Urinary bladder (tissue), 4 donors: ENCODE data around the gene TBC1D5. TPM values are rescaled to one million over a fixed set of nuclear protein-coding genes. Genes with fewer than 3 reads are reported as not detected.
"Not testable (repeated sequence)": the region's sequence is repeated elsewhere in the genome, so short reads cannot be mapped to it uniquely, and the experiment has no call there.

Experiments used
- DNase-seq: peaks from one replicate; pipeline ENCODE4 v3.0.0-alpha.2; 2015; ENCODE audit errors: extremely low spot score
- H3K27ac ChIP-seq: one replicate; pipeline ENCODE4 v1.5.1; 2013; ENCODE audit warnings: low read depth, mild to moderate bottlenecking, moderate library complexity
- H3K36me3 ChIP-seq: one replicate; pipeline ENCODE4 v1.6.1; 2013; ENCODE audit warnings: mild to moderate bottlenecking, moderate library complexity; ENCODE audit not compliant: insufficient read depth
- H3K4me1 ChIP-seq: one replicate; pipeline ENCODE4 v1.6.1; 2013; ENCODE audit warnings: mild to moderate bottlenecking, moderate library complexity; ENCODE audit not compliant: insufficient read depth
- H3K4me3 ChIP-seq: one replicate; pipeline ENCODE4 v1.5.1; 2013; ENCODE audit warnings: low read depth, low read length
- WGBS: extraction: QIAGEN DNeasy Blood & Tissue Kit; methylation state at CpG from one replicate; pipeline ENCODE4 v1.1.7; 2013; 5-methylcytosine and 5-hydroxymethylcytosine counted together
- polyA plus RNA-seq: library from polyadenylated mRNA; stranded (reverse); fragments of 200-250 nt; gene quantifications from one replicate; pipeline ENCODE4 v1.2.3, GENCODE V29; 2013
- total RNA-seq: library from RNA; depleted of rRNA; stranded (reverse); fragments of >200 nt; gene quantifications from one replicate; pipeline ENCODE4 v1.2.3, GENCODE V29; 2014
- donor health status: healthy with polysubstance abuse.
- donor health status: healthy.

TBC1D5 gene
- total and polyA plus RNA-seq, 2 donors = 26.2 to 145 TPM

GRCh38 chr3:17372362-17373210, 369.8 kb downstream of the TBC1D5 start:
- Histone ChIP-seq H3K4me3 (no peak overlapping the region), H3K36me3 (peaks cover 3% of the 10 kb centered on the region), H3K4me1 (no peaks in the 10 kb centered on the region), H3K27ac (no peak overlapping the region)
- DNase-seq = no peak
- WGBS = 81% methylated on average over 4 of the region's 4 CpGs

GRCh38 chr3:17369973-17370372, 372.5 kb downstream of the TBC1D5 start:
- peaks cover 3% of the 10 kb centered on the region for H3K36me3 ChIP-seq
- H3K4me1 ChIP-seq = no peaks in the 10 kb centered on the region
- no peak overlapping the region for H3K4me3 ChIP-seq
- DNase-seq = no peak
- no peak overlapping the region for H3K27ac ChIP-seq
- WGBS = 79% methylated on average over 2 of the region's 2 CpGs

- Histone ChIP-seq H3K36me3 (peaks cover 3% of the 10 kb centered on the region), H3K4me1 (no peaks in the 10 kb centered on the region), H3K4me3 (no peak overlapping the region), H3K27ac (no peak overlapping the region)
- DNase-seq = no peak
- 96% methylated on average over 1 of the region's 1 CpG for WGBS
These were observed 375.3 kb downstream of the TBC1D5 start for GRCh38 chr3:17367171-17367570.

- H3K4me3 ChIP-seq = no peak overlapping the region
- WGBS = 80% methylated on average over 3 of the region's 3 CpGs
- no peak overlapping the region for H3K27ac ChIP-seq
- H3K36me3 ChIP-seq = no peaks in the 10 kb centered on the region
- no peak for DNase-seq
- H3K4me1 ChIP-seq = no peaks in the 10 kb centered on the region
These were observed 381.4 kb downstream of the TBC1D5 start for GRCh38 chr3:17360991-17361390.

GRCh38 chr3:17359911-17360310, 382.5 kb downstream of the TBC1D5 start:
- WGBS = 66% methylated on average over 1 of the region's 1 CpG
- Histone ChIP-seq H3K4me3 (no peak overlapping the region), H3K36me3 (no peaks in the 10 kb centered on the region), H3K4me1 (no peaks in the 10 kb centered on the region), H3K27ac (no peak overlapping the region)
- DNase-seq = no peak

GRCh38 chr3:17357035-17357710, 385.3 kb downstream of the TBC1D5 start:
- no peaks in the 10 kb centered on the region for H3K36me3 ChIP-seq
- no peak overlapping the region for H3K27ac ChIP-seq
- no peak for DNase-seq
- H3K4me1 ChIP-seq = no peaks in the 10 kb centered on the region
- WGBS = 92% methylated on average over 5 of the region's 5 CpGs
- no peak overlapping the region for H3K4me3 ChIP-seq

GRCh38 chr3:17356585-17356984, 385.8 kb downstream of the TBC1D5 start:
- Histone ChIP-seq H3K4me3 (no peak overlapping the region), H3K27ac (no peak overlapping the region), H3K36me3 (no peaks in the 10 kb centered on the region), H3K4me1 (no peaks in the 10 kb centered on the region)
- no peak for DNase-seq

GRCh38 chr3:17355591-17355990, 386.8 kb downstream of the TBC1D5 start:
- Histone ChIP-seq H3K4me1 (no peaks in the 10 kb centered on the region), H3K36me3 (no peaks in the 10 kb centered on the region), H3K27ac (no peak overlapping the region), H3K4me3 (no peak overlapping the region)
- 95% methylated on average over 1 of the region's 1 CpG for WGBS
- DNase-seq = no peak

- DNase-seq = no peak
- Histone ChIP-seq H3K36me3 (no peaks in the 10 kb centered on the region), H3K4me3 (no peak overlapping the region), H3K4me1 (no peaks in the 10 kb centered on the region), H3K27ac (no peak overlapping the region)
- 44% methylated on average over 3 of the region's 3 CpGs for WGBS
These were observed 388.1 kb downstream of the TBC1D5 start for GRCh38 chr3:17354341-17354740.

- Histone ChIP-seq H3K27ac (no peak overlapping the region), H3K4me1 (no peaks in the 10 kb centered on the region), H3K4me3 (no peak overlapping the region), H3K36me3 (no peaks in the 10 kb centered on the region)
- WGBS = 97% methylated on average over 3 of the region's 3 CpGs
- no peak for DNase-seq
These were observed 389.8 kb downstream of the TBC1D5 start for GRCh38 chr3:17352620-17353019.

- not testable (repeated sequence) for H3K27ac ChIP-seq, DNase-seq, H3K4me1 ChIP-seq, H3K4me3 ChIP-seq, H3K36me3 ChIP-seq
- 93% methylated on average over 4 of the region's 4 CpGs for WGBS
These were observed 391.2 kb downstream of the TBC1D5 start for GRCh38 chr3:17351193-17351592.

- no peaks in the 10 kb centered on the region for H3K4me1 ChIP-seq
These were observed 393.3 kb downstream of the TBC1D5 start for GRCh38 chr3:17349093-17349492.

GRCh38 chr3:17342119-17342518, 400.3 kb downstream of the TBC1D5 start:
- Histone ChIP-seq H3K4me3 (no peak overlapping the region), H3K36me3 (no peaks in the 10 kb centered on the region), H3K4me1 (no peaks in the 10 kb centered on the region), H3K27ac (no peak overlapping the region)
- DNase-seq = no peak

More at GRCh38 chr3:17349093-17349492, 393.3 kb downstream of the TBC1D5 start:
- H3K36me3 ChIP-seq = no peaks in the 10 kb centered on the region
- no peak overlapping the region for H3K4me3 ChIP-seq
- WGBS = 97% methylated on average over 1 of the region's 1 CpG
- no peak overlapping the region for H3K27ac ChIP-seq
- no peak for DNase-seq

- Histone ChIP-seq H3K4me1 (no peaks in the 10 kb centered on the region), H3K4me3 (no peak overlapping the region)
- 71% methylated on average over 2 of the region's 2 CpGs for WGBS
These were observed 401.7 kb downstream of the TBC1D5 start for GRCh38 chr3:17340693-17341092.

More at GRCh38 chr3:17340693-17341092, 401.7 kb downstream of the TBC1D5 start:
- Histone ChIP-seq H3K36me3 (no peaks in the 10 kb centered on the region), H3K27ac (no peak overlapping the region)
- DNase-seq = no peak
